Activated CD8-positive, alpha-beta memory T cell treated with anti-CD3 and anti-CD28 coated beads for 4 hours (primary cell): Measurements from ENCODE around the gene GMPR.

Experiments
- DNase-seq, 2 donors: peaks; one replicate each; pipeline ENCODE4 v3.0.0-alpha.2; 2020; ENCODE audit warnings: low read depth in 2 of 2

GMPR gene

DNA sequence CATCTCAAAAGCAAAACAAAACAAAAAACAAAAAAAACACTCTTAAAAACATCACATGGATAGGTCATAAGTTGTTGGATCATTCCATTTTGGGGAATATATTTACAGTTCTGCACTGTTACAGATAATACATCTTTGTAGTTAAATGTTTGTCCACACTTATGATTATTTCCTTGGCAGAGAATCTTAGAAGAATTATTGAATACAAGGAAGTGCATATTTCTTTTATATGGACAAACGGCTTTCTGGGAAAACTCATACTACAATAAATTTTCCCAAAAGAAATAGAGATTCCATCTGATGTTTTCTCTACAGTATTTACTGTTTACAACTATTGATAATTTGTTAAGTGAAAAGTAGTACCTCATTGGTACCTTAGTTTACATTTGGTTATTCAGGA lies 33.8 kb downstream of the GMPR start:
- no peak for DNase-seq

DNA sequence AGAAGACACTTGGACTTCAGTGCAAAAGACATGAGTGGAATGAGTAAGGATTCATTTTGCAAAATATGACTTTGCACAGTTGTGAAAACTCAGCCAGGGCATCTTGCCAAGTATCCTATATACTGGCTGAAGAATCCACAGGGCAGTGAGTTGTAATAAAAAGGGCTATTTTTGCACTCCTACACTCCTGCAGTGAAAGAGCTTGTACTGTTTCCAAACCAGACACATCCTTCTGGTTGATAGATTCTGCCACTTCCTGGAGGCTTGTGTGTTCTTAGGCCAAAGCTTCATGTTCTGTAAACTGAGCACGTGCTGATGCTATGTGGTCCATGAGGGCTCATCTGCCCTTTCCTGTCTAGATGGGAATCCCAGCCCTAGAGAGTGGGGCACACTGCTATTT lies 34.9 kb downstream of the GMPR start:
- DNase-seq: no peak

GRCh38 chr6:16274483-16274882 lies 36.1 kb downstream of the GMPR start:
- DNase-seq: no peak

DNA sequence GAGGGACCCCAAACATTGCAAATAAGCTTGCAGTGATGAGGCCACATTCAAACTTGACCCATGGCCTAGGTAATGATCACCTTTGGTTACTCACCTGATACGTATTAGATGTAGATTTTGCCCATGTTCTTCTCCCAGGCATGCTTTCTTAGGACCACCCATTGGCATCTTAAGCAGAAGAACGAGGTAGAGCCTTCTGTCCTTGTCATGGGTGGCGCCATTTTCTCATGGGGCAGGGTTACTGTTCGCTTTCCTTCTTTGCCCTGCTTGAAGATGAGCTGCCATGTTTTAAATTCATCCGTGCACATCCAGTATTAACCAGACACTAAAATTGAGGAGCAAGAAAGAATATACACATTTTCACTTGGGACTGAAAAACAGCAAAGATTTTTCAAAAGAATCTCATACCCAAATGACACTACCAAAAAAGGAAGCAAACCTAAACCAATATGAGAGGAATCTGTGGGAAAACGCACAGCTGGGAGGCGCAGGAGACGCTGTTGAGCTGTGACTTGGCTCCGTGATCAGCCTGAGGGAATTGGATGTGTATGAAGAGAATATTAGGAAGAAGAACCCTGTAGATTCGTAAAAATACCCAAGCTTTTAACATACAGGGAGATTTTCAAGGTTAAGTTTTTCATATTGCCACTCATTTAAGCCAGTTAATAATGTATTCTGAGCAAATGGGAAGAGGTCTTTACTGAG lies 36.6 kb downstream of the GMPR start:
- no peak for DNase-seq

DNA sequence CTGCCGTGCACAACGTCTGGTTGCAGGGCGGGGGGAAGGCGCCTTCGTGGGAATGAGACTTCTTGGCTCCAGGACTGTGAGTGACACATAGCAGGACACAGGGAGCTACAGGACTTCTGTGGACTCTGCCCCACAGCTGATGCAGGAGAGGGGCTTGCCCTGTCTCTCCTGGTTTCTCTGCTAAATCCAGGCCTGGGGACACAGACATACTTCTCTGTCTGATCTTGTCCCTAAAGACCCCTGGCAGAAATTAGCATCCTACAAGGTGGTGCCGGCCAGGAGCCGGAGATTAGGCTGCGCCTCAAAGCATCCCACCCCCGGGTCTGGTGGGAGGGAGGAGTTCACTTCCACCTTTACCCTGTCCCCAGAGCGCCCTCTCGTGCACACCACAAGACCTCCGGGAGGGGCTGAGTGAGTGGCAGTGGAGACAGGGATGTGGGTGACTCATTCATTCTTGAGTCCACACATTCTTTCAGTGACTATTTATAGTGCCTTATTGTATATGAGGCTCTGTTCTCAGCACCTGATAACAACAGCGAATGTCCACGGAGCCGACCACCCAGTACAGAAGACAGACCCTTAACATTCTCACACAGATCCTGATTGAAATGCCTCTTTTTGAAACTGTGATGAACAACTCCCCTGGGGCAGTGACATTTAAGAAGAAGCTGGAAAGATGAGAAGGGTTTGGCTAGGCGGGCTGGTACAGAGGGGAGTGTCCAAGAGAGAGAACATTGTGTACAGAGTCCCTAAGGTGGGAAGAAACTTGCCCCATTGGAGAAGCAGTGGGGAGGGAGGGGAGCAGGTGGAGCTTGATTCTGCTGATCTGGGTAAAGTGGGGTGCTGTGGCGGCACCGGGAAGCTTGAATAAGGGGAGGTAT lies 39.0 kb downstream of the GMPR start:
- no peak for DNase-seq

GRCh38 chr6:16278048-16278724 lies 39.8 kb downstream of the GMPR start:
- no peak for DNase-seq

DNA sequence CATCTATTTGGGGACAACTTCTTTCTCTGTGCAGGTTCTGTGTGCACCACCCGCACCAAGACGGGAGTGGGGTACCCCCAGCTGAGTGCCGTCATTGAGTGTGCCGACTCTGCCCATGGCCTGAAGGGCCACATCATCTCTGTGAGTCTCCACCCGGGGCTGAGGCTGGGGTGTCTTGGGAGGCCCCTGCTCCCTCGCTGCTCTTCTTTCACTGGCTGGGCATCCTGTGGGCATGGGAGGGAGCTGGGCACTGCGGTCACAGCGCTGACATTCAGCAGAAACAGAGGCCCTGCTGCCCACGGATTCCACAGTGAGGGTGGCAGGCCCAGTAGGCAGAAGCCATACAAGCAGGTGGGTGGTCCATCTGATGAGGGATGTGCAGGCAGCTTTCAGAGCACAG lies 40.4 kb downstream of the GMPR start:
- no peak for DNase-seq

- no peak for DNase-seq
These were observed 40.9 kb downstream of the GMPR start for GRCh38 chr6:16279243-16279642.

- DNase-seq: no peak
These were observed 44.0 kb downstream of the GMPR start for GRCh38 chr6:16282370-16282769.

DNA sequence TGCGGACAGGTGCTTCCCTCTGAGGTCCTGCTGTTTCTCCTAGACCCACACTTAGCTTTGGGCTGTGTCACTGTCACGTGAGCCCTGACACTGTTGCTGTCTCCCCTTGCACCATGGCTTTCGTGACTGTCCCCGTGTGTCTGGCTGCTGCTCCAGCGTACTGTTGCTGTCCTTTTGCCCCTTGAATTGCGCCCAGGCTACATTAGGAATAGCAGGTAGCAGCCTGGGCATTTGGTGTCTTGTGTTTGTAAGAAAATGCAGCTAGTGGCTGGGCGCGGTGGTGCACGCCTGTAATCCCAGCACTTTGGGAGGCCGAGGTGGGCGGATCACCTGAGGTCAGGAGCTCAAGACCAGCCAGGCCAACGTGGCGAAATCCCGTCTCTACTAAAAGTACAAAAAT lies 46.1 kb downstream of the GMPR start:
- DNase-seq: no peak

DNA sequence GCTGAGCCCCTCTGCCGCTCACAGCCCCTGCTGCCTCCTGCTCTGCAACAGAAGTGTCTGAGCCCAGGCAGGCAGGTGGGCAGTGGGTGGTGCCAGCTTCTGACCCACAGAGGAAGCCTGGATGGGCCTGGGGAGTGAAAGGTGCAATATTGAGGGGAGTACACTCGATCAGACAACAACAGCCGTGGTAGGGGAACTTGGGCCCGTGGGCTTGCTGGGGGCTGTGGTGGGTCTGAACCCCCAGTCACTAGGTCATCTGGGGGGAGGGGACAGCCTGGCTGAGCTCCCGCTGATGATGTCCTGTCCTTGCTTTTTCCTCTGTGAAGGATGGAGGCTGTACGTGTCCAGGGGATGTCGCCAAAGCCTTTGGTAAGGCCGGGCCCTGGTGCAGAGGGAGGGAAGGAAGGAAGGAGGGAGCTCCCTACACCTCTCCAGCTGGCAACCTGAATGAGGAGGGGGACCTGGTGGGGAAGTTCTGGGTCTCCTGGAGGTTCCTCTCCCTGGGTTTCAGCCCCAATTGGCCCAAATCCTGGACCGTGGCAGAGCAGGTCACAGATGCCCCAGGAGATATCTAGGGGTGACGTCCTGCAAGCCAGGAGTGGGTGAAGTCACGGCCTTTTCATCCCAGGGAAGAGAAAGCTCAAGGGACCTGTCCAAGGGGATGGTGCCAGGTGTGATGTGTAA lies 47.2 kb downstream of the GMPR start:
- no peak for DNase-seq

GRCh38 chr6:16286151-16286522 lies 47.8 kb downstream of the GMPR start:
- DNase-seq: no peak

DNA sequence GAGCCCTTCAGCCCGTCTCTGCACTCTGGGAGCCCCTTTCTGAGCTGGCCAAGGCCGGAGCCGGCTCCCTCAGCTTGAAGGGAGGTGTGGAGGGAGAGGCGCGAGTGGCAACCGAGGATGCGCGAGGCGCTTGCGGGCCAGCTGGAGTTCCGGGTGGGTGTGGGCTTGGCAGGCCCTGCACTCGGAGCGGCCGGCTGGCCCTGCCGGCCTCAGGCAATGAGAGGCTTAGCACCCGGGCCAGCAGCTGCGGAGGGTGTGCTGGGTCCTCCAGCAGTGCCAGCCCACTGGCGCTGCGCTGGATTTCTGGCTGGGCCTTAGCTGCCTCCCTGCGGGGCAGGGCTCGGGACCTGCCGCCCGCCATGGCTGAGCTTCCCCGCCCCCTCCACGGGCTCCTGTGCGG lies 49.8 kb downstream of the GMPR start:
- no peak for DNase-seq

- DNase-seq: no peak
These were observed 53.4 kb downstream of the GMPR start for GRCh38 chr6:16291739-16292138.

DNA sequence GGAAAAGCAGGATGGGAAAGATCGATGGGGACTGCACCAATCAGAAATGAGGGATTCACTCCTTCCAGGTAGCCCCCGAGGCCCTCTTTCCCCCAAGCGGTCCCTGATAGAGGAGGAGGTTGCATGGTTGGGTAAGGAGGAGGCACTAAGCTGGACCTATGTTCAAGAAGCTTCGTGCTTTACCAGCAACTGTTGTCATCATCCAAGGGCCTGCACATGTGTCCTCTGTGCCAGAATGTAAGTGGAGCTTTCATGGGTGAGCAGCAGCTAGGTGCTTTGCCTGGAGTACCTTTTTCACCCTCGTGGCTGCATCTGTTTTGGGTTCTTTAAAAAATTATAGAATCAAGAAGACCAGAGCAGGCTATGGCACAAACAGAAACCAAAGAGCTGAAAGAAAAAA lies 54.0 kb downstream of the GMPR start:
- no peak for DNase-seq

DNA sequence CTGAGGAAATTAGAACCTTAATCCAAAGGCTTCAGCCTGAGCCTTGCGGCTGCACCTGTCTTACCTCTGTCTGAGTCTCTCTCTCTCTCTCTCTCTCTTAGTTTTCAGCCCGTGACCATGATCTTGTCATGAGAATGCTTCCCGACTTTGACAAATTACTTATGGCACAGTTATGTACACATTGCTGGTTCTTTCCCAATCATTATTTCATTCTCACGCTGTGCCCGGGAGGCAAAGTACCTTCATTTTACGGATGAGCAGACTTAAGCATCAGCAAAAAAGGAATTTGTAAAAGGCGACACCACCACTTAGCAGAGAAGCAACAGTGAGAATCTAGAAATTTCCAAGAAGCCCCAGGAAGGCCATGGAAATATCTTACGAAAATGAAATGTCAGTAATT lies 54.6 kb downstream of the GMPR start:
- DNase-seq: no peak

DNA sequence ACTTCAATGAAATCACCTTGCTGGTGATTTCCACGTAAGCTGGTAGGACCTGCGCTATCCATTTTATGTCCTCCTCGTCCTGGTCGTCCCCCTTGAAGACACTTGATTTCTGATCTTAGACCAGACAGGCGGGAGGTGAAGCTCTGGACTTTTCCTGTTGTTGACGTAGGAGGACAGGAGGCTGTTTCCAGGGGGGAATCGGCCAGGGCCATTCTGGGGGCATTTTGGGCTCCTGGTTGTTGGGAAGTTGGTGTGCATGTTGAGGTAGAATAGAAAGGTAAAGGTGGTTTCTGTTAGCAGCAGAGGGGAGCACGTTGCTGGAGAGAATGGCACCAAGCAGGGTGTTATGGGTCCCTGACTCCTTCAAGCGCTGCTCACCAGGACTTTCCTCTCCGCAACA lies 56.0 kb downstream of the GMPR start:
- no peak for DNase-seq

- no peak for DNase-seq
These were observed 56.7 kb downstream of the GMPR start for GRCh38 chr6:16295060-16295459.

DNA sequence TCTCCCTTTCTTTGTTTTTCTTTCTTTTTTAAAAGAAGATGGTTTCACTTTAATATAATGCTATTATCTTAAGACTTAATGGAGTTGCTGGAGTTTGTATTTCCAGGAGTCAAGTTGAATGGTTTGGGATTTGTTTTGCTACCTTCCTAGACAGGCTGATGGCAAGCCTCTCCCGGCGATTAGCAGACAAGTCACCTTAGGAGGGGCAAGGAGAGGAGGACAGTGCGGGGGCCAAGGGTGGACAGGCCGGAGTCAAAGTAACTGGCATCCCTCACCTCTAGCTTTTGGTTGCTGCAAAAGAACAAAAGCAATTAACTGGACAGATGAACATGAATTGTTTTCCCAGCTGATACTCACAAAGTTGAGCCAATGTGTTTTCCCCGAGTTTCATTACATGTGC lies 57.1 kb downstream of the GMPR start:
- no peak for DNase-seq

GRCh38 chr6:16296061-16296670 lies 57.8 kb downstream of the GMPR start:
- no peak for DNase-seq

DNA sequence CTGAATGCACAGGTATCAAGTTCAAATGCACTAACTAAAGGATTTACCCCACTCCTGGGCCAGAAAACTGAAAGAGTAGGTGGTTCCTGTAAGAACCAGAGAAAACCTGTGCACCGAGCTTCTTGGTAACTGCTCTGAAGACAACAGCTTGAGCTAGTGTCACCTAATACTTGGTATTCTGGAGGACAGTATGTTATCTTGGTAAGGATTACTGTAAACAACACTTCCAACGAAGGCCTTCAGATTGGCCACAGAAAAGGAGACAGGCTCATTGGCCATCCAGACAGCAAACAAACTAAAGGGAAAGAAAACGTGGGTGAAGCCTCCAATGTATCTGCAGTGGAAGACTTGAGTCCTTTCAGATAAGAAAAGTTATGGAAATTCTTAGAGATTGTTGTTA lies 61.5 kb downstream of the GMPR start:
- DNase-seq: no peak

DNA sequence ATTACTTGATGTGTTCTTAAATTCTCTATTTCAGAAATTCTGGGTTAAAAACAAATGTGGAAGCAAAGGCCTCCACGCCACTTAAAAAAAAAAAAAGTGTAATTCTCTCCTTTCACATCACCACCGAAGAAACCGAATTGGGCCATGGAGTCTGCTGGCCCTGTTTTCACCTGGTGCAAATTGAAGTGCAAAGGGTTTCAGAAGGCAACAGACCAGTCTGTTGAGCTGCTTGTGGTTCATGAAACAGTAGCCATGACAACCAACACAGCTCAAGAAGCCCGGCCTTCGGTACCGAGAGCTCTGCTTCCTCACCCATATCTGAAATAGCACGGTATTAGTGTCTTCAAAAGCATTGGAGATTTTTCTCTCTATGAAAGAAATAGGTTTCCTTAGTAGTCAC lies 63.1 kb downstream of the GMPR start:
- no peak for DNase-seq
